ENCODE data around the gene SHISA4.
A peak's percentile ranks its signal among the peaks of the same experiment; 100 is the strongest.

SHISA4 gene

GRCh38 chr1:201882665-201883132 is 6.0 kb upstream of the SHISA4 start:
- no peak for DNase-seq (ENCODE audit: low spot score)

- no peak for DNase-seq (ENCODE audit: low spot score)
Observed at GRCh38 chr1:201883266-201883665, 5.4 kb upstream of the SHISA4 start.

- no peak for DNase-seq (ENCODE audit: low spot score)
Observed at GRCh38 chr1:201883786-201884185, 4.9 kb upstream of the SHISA4 start.

- DNase-seq (ENCODE audit: low spot score), result no peak
Observed at GRCh38 chr1:201884425-201884824, 4.3 kb upstream of the SHISA4 start.

GRCh38 chr1:201885531-201886075 is 3.1 kb upstream of the SHISA4 start:
- DNase-seq (ENCODE audit: low spot score), result no peak

- DNase-seq (ENCODE audit: low spot score), result no peak
Observed at GRCh38 chr1:201886103-201886885, 2.4 kb upstream of the SHISA4 start.

GRCh38 chr1:201887116-201887866 is 1.4 kb upstream of the SHISA4 start:
- no peak for DNase-seq (ENCODE audit: low spot score)

GRCh38 chr1:201889090-201889968 is 631 bp downstream of the SHISA4 start:
- no peak for DNase-seq (ENCODE audit: low spot score)

GRCh38 chr1:201890223-201890622 is 1.5 kb downstream of the SHISA4 start:
- no peak for DNase-seq (ENCODE audit: low spot score)

- DNase-seq (ENCODE audit: low spot score), result no peak
Observed at GRCh38 chr1:201890806-201891450, 2.2 kb downstream of the SHISA4 start.

- no peak for DNase-seq (ENCODE audit: low spot score)
Observed at GRCh38 chr1:201891451-201892045, 2.9 kb downstream of the SHISA4 start.

GRCh38 chr1:201892211-201892610 is 3.5 kb downstream of the SHISA4 start:
- DNase-seq (ENCODE audit: low spot score), result no peak

- no peak for DNase-seq (ENCODE audit: low spot score)
Observed at GRCh38 chr1:201893431-201893830, 4.7 kb downstream of the SHISA4 start.

GRCh38 chr1:201894343-201895119 is 5.8 kb downstream of the SHISA4 start:
- no peak for DNase-seq (ENCODE audit: low spot score)

- DNase-seq (ENCODE audit: low spot score), result no peak
Observed at GRCh38 chr1:201895120-201895665, 6.5 kb downstream of the SHISA4 start.

GRCh38 chr1:201895913-201896807 is 7.5 kb downstream of the SHISA4 start:
- DNase-seq (ENCODE audit: low spot score), result peak; percentile 76

- no peak for DNase-seq (ENCODE audit: low spot score)
Observed at GRCh38 chr1:201896951-201897391, 8.3 kb downstream of the SHISA4 start.

- DNase-seq (ENCODE audit: low spot score), result no peak
Observed at GRCh38 chr1:201898240-201898894, 9.7 kb downstream of the SHISA4 start.

All from CD4-positive, alpha-beta T cell treated with Interleukin-6 at 100 ng/mL for 8 hours (primary cell).